ENCODE data around the gene DNAJC5. TPM values are rescaled to one million over a fixed set of nuclear protein-coding genes. Genes with fewer than 3 reads are reported as not detected.

DNAJC5 gene
- total RNA-seq, 3 donors from 2014 or later = 31.1 to 37.9 (median 37.0) TPM

GRCh38 chr20:63897978-63898561, 3.1 kb downstream of the DNAJC5 start:
- no peak for DNase-seq (ENCODE audit: low spot score in 2 of 2)
- H3K27ac ChIP-seq = no peak overlapping the region
- no peaks in the 10 kb centered on the region for H3K27me3 ChIP-seq
- H3K9me3 ChIP-seq = no peaks in the 10 kb centered on the region
- no peak overlapping the region for H3K4me3 ChIP-seq
- TF ChIP-seq CTCF (IDR thresholded peaks at IDR 0.05) (no peak), POLR2AphosphoS5 (IDR thresholded peaks at IDR 0.05) (no peak), POLR2A (IDR thresholded peaks at IDR 0.05) (no peak)
- H3K36me3 ChIP-seq = no peaks in the 10 kb centered on the region
- intact Hi-C loops (cut with DNase I; ENCODE audit: low total_unique reads) = loop anchor here (10.0 kb wide), 1 partner anchor 77 kb away; the partner anchor contains the start of gene SAMD10
- H3K4me1 ChIP-seq = peaks cover 3 to 10% of the 10 kb centered on the region in 2 donors

- H3K9me3 ChIP-seq = no peaks in the 10 kb centered on the region
- no peaks in the 10 kb centered on the region for H3K27me3 ChIP-seq
- TF ChIP-seq POLR2A (IDR thresholded peaks at IDR 0.05) = no peak
- no peak for TF ChIP-seq POLR2AphosphoS5 (IDR thresholded peaks at IDR 0.05)
- TF ChIP-seq CTCF (IDR thresholded peaks at IDR 0.05) = no peak
- no peaks in the 10 kb centered on the region for H3K36me3 ChIP-seq
- intact Hi-C loops (cut with DNase I; ENCODE audit: low total_unique reads) = loop anchor here (10.0 kb wide), 1 partner anchor 76 kb away; the partner anchor contains the start of gene SAMD10
- no peak overlapping the region for H3K27ac ChIP-seq
- no peak for DNase-seq (ENCODE audit: low spot score in 2 of 2)
- H3K4me3 ChIP-seq = no peak overlapping the region
- peaks cover 3 to 10% of the 10 kb centered on the region in 2 donors for H3K4me1 ChIP-seq
Measured at GRCh38 chr20:63898882-63899558, 4.1 kb downstream of the DNAJC5 start.

- TF ChIP-seq CTCF (IDR thresholded peaks at IDR 0.05) = no peak
- TF ChIP-seq POLR2A (IDR thresholded peaks at IDR 0.05) = no peak
- TF ChIP-seq POLR2AphosphoS5 (IDR thresholded peaks at IDR 0.05) = no peak
- H3K4me3 ChIP-seq = no peak overlapping the region
- no peak for DNase-seq (ENCODE audit: low spot score in 2 of 2)
- H3K9me3 ChIP-seq = no peaks in the 10 kb centered on the region
- peaks cover 3 to 6% of the 10 kb centered on the region in 2 donors for H3K4me1 ChIP-seq
- H3K36me3 ChIP-seq = no peaks in the 10 kb centered on the region
- intact Hi-C loops (cut with DNase I; ENCODE audit: low total_unique reads) = no loop called here
- H3K27me3 ChIP-seq = no peaks in the 10 kb centered on the region
- H3K27ac ChIP-seq = no peak overlapping the region
Measured at GRCh38 chr20:63900413-63900812, 5.5 kb downstream of the DNAJC5 start.

GRCh38 chr20:63903796-63904561, 9.1 kb downstream of the DNAJC5 start:
- intact Hi-C loops (cut with DNase I; ENCODE audit: low total_unique reads) = no loop called here
- H3K4me1 ChIP-seq = no peaks in the 10 kb centered on the region

More at GRCh38 chr20:63903796-63904561, 9.1 kb downstream of the DNAJC5 start:
- Histone ChIP-seq H3K27ac (no peak overlapping the region), H3K27me3 (no peaks in the 10 kb centered on the region), H3K4me3 (no peak overlapping the region), H3K36me3 (no peaks in the 10 kb centered on the region), H3K9me3 (no peaks in the 10 kb centered on the region)
- TF ChIP-seq POLR2AphosphoS5 (IDR thresholded peaks at IDR 0.05) (no peak), CTCF (IDR thresholded peaks at IDR 0.05) (no peak), POLR2A (IDR thresholded peaks at IDR 0.05) (no peak)
- no peak for DNase-seq (ENCODE audit: low spot score in 2 of 2)

Data from breast epithelium (tissue), 4 donors.